Activated T-helper 1 cell treated with anti-CD3 and anti-CD28 coated beads, Interleukin-12 subunit alpha, Interleukin-12 subunit beta, Interleukin-2, Interleukin-4 antibody, amounts not matched to agents 30 ng/mL and 10 ng/mL and 1 ng/mL, durations not matched to agents 14 hours and 24 hours and 36 hours (primary cell): ENCODE results near the gene SLC25A43. TPM values are rescaled to one million over a fixed set of nuclear protein-coding genes. Genes with fewer than 3 reads are reported as not detected.
A peak's percentile ranks its signal among the peaks of the same experiment; 100 is the strongest.
"Not testable (repeated sequence)": the region's sequence is repeated elsewhere in the genome, so short reads cannot be mapped to it uniquely, and the experiment has no call there.

Experiments
- DNase-seq: peaks from one replicate; pipeline ENCODE4 v3.0.0; 2021; ENCODE audit warnings: low spot score
- H3K27ac Mint-ChIP-seq: one replicate; pipeline ENCODE4 v1.8.0; 2021; ENCODE audit warnings: mild to moderate bottlenecking, mixed read lengths
- H3K27me3 Mint-ChIP-seq: one replicate; pipeline ENCODE4 v1.8.0; 2022; ENCODE audit warnings: mild to moderate bottlenecking, moderate library complexity, mixed read lengths; ENCODE audit not compliant: insufficient read depth
- H3K36me3 Mint-ChIP-seq: one replicate; pipeline ENCODE4 v1.8.0; 2021; ENCODE audit warnings: low read depth, mixed read lengths
- H3K4me1 Mint-ChIP-seq: one replicate; pipeline ENCODE4 v1.8.0; 2021; ENCODE audit warnings: low read depth, mixed read lengths
- H3K4me3 Mint-ChIP-seq: one replicate; pipeline ENCODE4 v1.8.0; 2021; ENCODE audit warnings: mild to moderate bottlenecking, moderate library complexity, mixed read lengths
- H3K9me3 Mint-ChIP-seq: one replicate; pipeline ENCODE4 v1.8.0; 2021; ENCODE audit warnings: mixed read lengths
- intact Hi-C: fragments of 100-400 bp; cut with micrococcal nuclease; formaldehyde crosslinking; loops from one replicate; pipeline ENCODE4 v1.15.1; 2024
- total RNA-seq: library from RNA; stranded (reverse); gene quantifications from 2 replicates; pipeline ENCODE4 v1.2.3, GENCODE V29; 2022

SLC25A43 gene
- 9.8 and 12.6 TPM in 2 replicates for total RNA-seq

- Mint-ChIP-seq H3K9me3 (no peaks in the 10 kb centered on the region), H3K4me1 (peaks cover 28% of the 10 kb centered on the region), H3K27ac (peak within 1 kb of the TSS; percentile 88), H3K36me3 (no peaks in the 10 kb centered on the region), H3K4me3 (peak within 1 kb of the TSS; percentile 89), H3K27me3 (peaks cover 2% of the 10 kb centered on the region)
- peak; percentile 14 for DNase-seq
- intact Hi-C loops, result loop anchor here (1.0 to 2.0 kb wide), 2 partner anchors 69 to 162 kb away; partner anchors contain the start of genes PGRMC1 and SLC25A5
These were observed at the start of gene SLC25A43 for GRCh38 chrX:119398974-119399771. SLC25A43 (plus strand) TSS chrX:119399336; CDS start chrX:119399404, 68 bp downstream.

GRCh38 chrX:119359618-119360382 lies 39.3 kb upstream of the SLC25A43 start:
- no peak for DNase-seq

GRCh38 chrX:119361451-119361850 lies 37.7 kb upstream of the SLC25A43 start:
- H3K27ac Mint-ChIP-seq, intact Hi-C loops, H3K27me3 Mint-ChIP-seq, DNase-seq, H3K36me3 Mint-ChIP-seq, H3K9me3 Mint-ChIP-seq, H3K4me3 Mint-ChIP-seq, H3K4me1 Mint-ChIP-seq: not testable (repeated sequence)

More at GRCh38 chrX:119359618-119360382, 39.3 kb upstream of the SLC25A43 start:
- no peaks in the 10 kb centered on the region for H3K27me3 Mint-ChIP-seq
- H3K36me3 Mint-ChIP-seq, result no peaks in the 10 kb centered on the region
- H3K4me3 Mint-ChIP-seq, result no peak overlapping the region
- no peak overlapping the region for H3K27ac Mint-ChIP-seq
- no peaks in the 10 kb centered on the region for H3K9me3 Mint-ChIP-seq
- intact Hi-C loops, result no loop called here
- no peaks in the 10 kb centered on the region for H3K4me1 Mint-ChIP-seq

- H3K27ac Mint-ChIP-seq, H3K4me3 Mint-ChIP-seq, H3K9me3 Mint-ChIP-seq, intact Hi-C loops, H3K27me3 Mint-ChIP-seq, H3K36me3 Mint-ChIP-seq, H3K4me1 Mint-ChIP-seq, DNase-seq: not testable (repeated sequence)
These were observed 37.1 kb upstream of the SLC25A43 start for GRCh38 chrX:119362074-119362473.

- no peak overlapping the region for H3K27ac Mint-ChIP-seq
- no peaks in the 10 kb centered on the region for H3K4me1 Mint-ChIP-seq
- H3K4me3 Mint-ChIP-seq, result no peak overlapping the region
- H3K36me3 Mint-ChIP-seq, result no peaks in the 10 kb centered on the region
- intact Hi-C loops, result no loop called here
- peaks cover 4% of the 10 kb centered on the region for H3K27me3 Mint-ChIP-seq
- no peaks in the 10 kb centered on the region for H3K9me3 Mint-ChIP-seq
- no peak for DNase-seq
These were observed 35.7 kb upstream of the SLC25A43 start for GRCh38 chrX:119363391-119363790.

GRCh38 chrX:119371861-119372260 lies 27.3 kb upstream of the SLC25A43 start:
- intact Hi-C loops, H3K9me3 Mint-ChIP-seq: not testable (repeated sequence)
- peaks cover 13% of the 10 kb centered on the region for H3K27me3 Mint-ChIP-seq

GRCh38 chrX:119374736-119375135 lies 24.4 kb upstream of the SLC25A43 start:
- Mint-ChIP-seq H3K4me1 (no peaks in the 10 kb centered on the region), H3K4me3 (no peak overlapping the region), H3K9me3 (no peaks in the 10 kb centered on the region), H3K36me3 (no peaks in the 10 kb centered on the region), H3K27ac (no peak overlapping the region), H3K27me3 (peaks cover 12% of the 10 kb centered on the region)
- intact Hi-C loops, result no loop called here
- DNase-seq, result no peak

More at GRCh38 chrX:119371861-119372260, 27.3 kb upstream of the SLC25A43 start:
- not testable (repeated sequence) for DNase-seq, H3K27ac Mint-ChIP-seq, H3K4me3 Mint-ChIP-seq, H3K36me3 Mint-ChIP-seq, H3K4me1 Mint-ChIP-seq

- no peak for DNase-seq
- H3K27me3 Mint-ChIP-seq, result peaks cover 12% of the 10 kb centered on the region
- no peaks in the 10 kb centered on the region for H3K4me1 Mint-ChIP-seq
- no peaks in the 10 kb centered on the region for H3K36me3 Mint-ChIP-seq
- intact Hi-C loops, result no loop called here
- no peak overlapping the region for H3K27ac Mint-ChIP-seq
- H3K9me3 Mint-ChIP-seq, result no peaks in the 10 kb centered on the region
- H3K4me3 Mint-ChIP-seq, result no peak overlapping the region
These were observed 23.6 kb upstream of the SLC25A43 start for GRCh38 chrX:119375561-119375960.

GRCh38 chrX:119376312-119376711 lies 22.8 kb upstream of the SLC25A43 start:
- H3K4me3 Mint-ChIP-seq, result no peak overlapping the region
- no peaks in the 10 kb centered on the region for H3K36me3 Mint-ChIP-seq
- no peak overlapping the region for H3K27ac Mint-ChIP-seq
- H3K4me1 Mint-ChIP-seq, result no peaks in the 10 kb centered on the region
- intact Hi-C loops, result no loop called here
- peaks cover 12% of the 10 kb centered on the region for H3K27me3 Mint-ChIP-seq
- no peak for DNase-seq
- no peaks in the 10 kb centered on the region for H3K9me3 Mint-ChIP-seq

GRCh38 chrX:119381349-119381944 lies 17.7 kb upstream of the SLC25A43 start:
- intact Hi-C loops, result no loop called here
- no peak for DNase-seq
- H3K4me3 Mint-ChIP-seq, result no peak overlapping the region
- peaks cover 4% of the 10 kb centered on the region for H3K27me3 Mint-ChIP-seq
- no peaks in the 10 kb centered on the region for H3K4me1 Mint-ChIP-seq
- H3K9me3 Mint-ChIP-seq, result no peaks in the 10 kb centered on the region
- no peaks in the 10 kb centered on the region for H3K36me3 Mint-ChIP-seq
- H3K27ac Mint-ChIP-seq, result no peak overlapping the region

GRCh38 chrX:119382606-119383005 lies 16.5 kb upstream of the SLC25A43 start:
- intact Hi-C loops, result no loop called here
- Mint-ChIP-seq H3K36me3 (no peaks in the 10 kb centered on the region), H3K4me3 (no peak overlapping the region), H3K9me3 (no peaks in the 10 kb centered on the region), H3K27me3 (no peaks in the 10 kb centered on the region), H3K27ac (no peak overlapping the region), H3K4me1 (no peaks in the 10 kb centered on the region)
- no peak for DNase-seq

- intact Hi-C loops, result not testable (repeated sequence)
These were observed 12.5 kb upstream of the SLC25A43 start for GRCh38 chrX:119386685-119387084.

GRCh38 chrX:119387426-119387825 lies 11.7 kb upstream of the SLC25A43 start:
- DNase-seq, intact Hi-C loops, H3K9me3 Mint-ChIP-seq, H3K27me3 Mint-ChIP-seq, H3K4me1 Mint-ChIP-seq, H3K4me3 Mint-ChIP-seq, H3K27ac Mint-ChIP-seq, H3K36me3 Mint-ChIP-seq: not testable (repeated sequence)

More at GRCh38 chrX:119386685-119387084, 12.5 kb upstream of the SLC25A43 start:
- not testable (repeated sequence) for H3K4me1 Mint-ChIP-seq, DNase-seq, H3K27me3 Mint-ChIP-seq, H3K4me3 Mint-ChIP-seq, H3K36me3 Mint-ChIP-seq, H3K9me3 Mint-ChIP-seq, H3K27ac Mint-ChIP-seq
